Measurements from ENCODE around the gene AP2A1.
A peak's percentile ranks its signal among the peaks of the same experiment; 100 is the strongest.
"Not testable (repeated sequence)": the region's sequence is repeated elsewhere in the genome, so short reads cannot be mapped to it uniquely, and the experiment has no call there.

Gene AP2A1
- 57.9 to 125 (median 84.7) reads per million in 17 experiments for total RNA-seq

DNA sequence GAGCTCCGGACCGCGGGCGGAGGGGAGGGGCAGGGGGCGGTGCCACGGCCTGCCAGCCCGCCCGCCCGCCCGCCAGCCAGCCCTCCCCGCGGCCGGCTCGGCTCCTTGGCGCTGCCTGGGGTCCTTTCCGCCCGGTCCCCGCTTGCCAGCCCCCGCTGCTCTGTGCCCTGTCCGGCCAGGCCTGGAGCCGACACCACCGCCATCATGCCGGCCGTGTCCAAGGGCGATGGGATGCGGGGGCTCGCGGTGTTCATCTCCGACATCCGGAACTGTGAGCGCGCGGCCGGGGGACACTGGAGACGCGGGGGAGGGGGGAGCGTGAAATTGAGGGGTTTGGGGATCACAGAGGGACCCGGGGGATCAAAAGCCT lies at the start of gene AP2A1:
Gene AP2A1 (plus strand): TSS at position 72 of the 370 bp plus-strand sequence. CDS start 133 bp downstream, at position 205.
- no peak for DNase-seq

DNA sequence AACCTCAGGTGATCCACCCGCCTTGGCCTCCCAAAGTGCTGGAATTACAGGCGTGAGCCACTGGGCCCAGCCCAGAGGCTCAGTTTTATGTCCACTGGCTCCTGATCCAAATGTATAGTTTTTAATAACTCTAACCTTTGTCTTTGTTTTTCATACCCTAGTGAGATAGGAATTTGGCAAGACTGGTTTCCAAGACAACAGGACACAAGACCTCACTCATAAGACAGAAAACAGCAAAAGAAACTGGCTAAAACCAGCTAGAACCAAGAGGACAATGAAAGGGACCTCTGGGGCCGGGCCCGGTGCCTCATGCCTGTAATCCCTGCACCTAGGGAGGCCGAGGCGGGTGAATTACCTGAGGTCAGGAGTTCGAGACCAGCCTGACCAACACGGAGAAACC lies 48.3 kb upstream of the AP2A1 start:
- peak in 2 of 4 experiments; percentile 7 to 16 for DNase-seq

DNA sequence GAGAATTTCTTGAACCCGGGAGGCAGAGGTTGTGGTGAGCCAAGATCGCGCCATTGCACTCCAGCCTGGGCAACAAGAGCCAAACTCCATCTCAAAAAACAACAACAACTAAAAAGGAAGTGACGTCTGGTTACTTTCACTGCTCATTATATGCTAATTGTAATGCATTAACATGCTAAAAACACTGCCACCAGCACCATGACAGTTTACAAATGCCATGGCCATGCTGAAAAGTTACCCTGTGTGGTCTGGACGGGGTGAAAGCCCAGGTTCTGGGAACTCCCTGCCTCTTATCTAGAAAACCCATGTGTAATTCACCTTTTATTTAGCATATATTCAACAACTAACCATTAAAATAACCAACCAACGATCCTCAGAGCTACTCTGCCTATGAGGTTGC lies 47.8 kb upstream of the AP2A1 start:
- DNase-seq: no peak

DNA sequence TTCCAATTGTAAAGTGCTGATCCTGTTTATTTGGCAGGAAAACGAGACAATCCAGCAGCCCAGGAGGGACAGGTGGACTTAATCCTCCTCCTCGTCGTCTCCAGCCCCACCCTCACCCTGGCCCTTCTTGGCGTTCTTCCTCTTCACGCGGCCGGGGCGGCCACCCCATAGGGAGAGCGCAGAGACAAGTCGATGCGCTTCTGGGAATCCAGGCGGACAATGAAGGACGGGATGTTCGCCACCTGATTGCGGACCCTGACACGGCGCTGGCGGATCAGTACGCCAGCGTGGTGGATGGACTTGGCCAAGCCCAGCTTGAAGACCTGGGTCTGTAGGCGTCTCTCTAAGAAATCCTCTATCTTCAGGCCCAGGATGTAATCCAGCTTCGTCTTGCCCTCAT lies 47.4 kb upstream of the AP2A1 start:
- not testable (repeated sequence) for DNase-seq

DNA sequence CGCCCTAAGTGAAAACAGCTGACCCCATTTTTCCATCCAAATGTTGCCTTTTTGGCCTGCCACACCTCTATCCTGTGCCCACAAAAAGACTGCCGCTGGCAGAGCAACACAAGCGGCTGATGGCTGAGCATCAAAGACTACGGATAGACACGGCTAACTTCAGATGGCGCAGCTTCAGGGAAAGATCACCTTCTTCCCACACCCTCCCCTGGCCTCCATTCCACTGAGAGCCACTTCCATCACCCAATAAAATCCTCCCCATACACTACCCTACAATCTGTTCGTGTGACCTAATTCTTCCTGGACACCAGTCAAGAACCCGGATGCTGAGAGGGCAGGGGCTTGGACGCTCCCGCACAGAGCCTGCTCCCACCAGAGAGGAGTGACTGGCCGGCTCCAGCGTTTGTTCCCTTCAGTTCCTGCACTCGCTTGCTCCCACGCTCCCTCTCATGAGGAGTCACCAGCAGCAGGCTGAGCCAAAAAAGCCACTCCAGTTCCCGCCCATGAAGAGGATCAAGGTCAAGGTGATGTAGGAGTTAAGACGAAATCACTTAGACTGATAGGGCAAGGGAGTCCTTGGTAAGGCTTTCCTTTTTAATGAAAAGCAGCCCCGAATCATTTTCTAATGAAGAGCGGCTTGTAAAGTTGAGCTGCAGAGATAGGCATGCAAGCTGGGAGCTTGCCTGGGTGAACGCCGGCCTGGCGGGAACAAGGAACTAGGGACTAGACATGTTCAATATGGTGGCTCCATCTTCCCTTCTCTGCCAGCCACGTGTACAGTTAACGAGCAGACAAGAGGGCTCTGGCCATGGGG lies 39.4 kb upstream of the AP2A1 start:
- DNase-seq: no peak

DNA sequence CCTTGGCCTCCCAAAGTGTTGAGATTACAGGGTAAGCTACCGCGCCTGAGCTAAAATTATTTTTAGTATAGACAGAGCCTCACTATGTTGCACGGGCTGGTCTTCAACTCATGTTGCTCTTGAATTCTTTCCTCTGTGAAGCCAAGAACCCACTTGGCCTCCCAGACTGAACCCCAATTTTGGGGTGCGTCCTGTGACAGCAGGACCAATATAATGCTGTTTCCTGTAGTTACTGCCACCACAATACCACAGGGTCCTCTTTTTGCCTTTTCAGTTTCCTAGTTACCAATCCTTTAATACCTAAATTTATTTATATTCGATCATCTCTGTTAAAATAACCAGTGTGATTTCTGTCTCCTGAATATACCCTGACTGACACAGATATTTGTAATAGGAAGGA lies 36.6 kb upstream of the AP2A1 start:
- DNase-seq: no peak

DNA sequence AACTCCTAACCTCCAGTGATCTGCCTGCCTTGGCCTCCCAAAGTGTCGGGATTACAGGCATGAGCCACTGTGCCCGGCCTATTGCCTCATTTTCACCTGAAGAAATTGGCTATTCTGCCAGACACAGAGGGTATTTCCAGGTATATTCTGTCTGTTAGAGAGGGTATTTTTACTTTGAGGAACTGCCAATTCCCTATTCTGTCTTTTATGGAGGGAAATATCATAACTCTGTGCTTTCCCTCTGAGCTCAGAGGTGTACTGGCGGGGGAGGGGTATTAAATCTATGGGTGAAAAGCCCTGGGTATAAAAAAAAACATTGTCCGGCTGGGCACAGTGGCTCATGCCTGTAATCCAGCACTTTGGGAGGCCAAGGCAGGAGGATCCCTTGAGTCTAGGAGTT lies 28.5 kb upstream of the AP2A1 start:
- DNase-seq: peak in 2 of 4 experiments; percentile 19 to 23

DNA sequence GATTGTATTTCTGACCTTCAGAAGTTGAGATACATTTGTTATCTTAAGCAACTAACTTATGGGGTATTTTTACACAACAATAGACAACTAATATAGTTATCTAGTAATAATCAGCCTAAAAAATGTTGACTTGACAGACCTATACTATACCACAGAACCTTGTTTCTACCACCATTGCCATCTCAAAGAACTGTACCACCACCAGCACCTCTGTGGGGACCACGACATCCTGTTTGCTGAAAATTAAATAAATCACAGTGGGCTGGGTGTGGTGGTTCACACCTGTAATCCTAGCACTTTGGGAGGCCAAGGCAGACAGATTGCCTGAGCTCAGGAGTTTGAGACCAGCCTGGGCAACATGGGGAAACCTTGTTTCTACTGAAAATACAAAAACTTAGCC lies 27.7 kb upstream of the AP2A1 start:
- no peak for DNase-seq

DNA sequence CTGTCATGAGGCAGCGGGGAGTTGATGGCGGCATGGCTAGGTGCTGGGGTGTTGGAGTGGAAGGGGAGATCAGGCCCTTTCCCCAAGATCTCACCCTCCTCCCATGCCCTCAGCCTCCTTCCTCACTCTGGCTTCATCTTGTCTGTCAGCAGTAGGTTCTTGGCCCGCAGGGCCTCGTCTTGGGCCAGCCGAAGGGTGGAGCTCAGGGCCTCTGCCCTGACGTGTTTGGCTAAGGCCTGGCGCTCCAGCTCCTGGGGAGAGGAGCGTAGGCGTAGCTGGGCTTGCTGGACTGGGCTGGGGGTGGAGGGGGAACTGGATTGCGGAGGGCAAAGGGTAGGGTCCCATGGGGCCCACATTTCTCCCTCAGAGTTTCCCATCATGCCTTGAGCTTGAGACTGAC lies 26.9 kb upstream of the AP2A1 start:
- no peak for DNase-seq

DNA sequence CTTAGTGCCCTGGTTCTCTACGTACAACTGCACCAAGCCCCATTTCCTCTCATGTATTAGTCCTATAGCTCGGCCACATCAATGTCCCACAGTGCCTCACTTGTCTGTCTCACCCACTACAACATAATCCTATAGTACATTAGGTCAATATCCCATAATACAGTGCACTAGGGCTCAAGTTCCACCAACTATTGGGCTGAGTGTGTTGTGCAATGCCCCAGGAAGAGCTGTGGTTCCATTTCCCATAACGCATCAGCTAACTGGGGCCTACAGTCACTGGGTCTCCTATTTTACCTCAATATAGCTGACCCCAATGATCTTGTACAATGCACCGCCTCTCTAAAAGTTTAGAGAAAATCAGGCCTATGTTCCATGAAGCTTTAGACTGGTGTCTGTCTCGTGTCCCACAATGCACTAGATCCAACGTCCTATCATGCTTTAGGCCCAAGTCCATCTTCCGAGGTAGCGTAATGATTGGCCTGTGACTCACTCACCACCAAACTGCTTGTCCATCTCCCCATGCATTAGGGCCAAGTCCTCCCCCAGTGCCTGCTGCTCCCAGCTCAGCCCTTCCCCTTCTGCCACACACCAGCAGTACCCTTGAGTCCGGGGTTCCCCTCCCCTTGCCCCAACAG lies 25.5 kb upstream of the AP2A1 start:
- peak in 3 of 4 experiments; percentile 11 to 43 (median 23) for DNase-seq

DNA sequence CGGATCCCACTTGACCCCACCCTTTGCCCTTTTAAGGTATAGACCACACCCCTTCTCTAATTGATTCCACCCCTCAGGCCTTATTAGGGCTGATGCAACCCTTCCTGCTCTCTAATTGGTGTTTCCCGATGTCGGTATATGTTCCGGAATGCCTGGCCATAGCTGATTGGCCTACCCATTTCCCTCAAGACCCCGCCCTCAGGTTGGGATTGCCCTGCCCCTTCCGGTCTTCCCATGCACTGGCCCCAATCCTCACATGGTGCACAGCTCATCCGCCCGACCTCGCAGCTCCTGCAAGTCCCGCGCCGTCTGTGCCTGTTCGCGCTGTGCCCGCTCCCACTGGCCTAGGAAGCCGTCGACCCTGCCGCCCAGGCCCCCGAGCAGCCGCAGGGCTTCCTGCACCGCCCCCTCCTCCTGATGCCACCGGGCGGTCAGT lies 21.8 kb upstream of the AP2A1 start:
- DNase-seq: no peak

DNA sequence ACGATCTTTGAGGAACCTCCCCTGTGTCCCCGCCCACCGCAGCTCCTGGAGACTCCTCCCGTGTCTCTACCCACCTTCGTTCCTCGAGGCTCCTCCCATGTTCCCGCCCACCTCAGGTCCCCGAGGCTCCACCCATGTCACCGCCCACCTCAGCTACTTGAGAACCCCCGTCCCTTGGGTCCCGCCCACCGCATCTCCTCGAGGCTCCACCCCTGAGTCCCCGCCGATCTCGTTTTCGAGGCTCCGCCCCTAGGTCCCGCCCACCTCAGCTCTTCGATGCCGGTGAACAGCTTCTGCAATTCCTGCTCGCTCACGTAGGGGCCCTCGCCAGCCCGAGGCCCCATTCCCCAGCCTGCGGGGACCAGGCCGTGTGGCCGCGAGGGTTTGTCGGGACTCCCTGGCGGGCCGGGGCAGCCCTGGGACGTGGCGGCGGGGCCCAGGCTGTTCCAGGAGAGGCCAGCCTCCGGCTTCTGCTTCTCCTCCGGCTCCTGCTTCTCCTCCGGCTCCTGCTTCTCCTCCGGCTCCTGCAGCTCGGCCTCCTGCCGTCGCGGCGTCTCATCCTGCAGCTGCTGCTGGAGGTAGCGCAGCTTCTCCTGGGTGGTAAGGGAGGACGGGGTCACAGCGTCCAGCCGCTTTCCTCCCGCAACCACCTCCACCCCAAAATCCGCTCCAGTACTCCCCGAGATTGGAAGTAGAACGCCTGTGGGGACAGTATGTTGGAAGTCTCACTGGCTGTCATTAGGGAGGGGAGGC lies 20.4 kb upstream of the AP2A1 start:
- peak; percentile 33 to 62 (median 52) for DNase-seq

DNA sequence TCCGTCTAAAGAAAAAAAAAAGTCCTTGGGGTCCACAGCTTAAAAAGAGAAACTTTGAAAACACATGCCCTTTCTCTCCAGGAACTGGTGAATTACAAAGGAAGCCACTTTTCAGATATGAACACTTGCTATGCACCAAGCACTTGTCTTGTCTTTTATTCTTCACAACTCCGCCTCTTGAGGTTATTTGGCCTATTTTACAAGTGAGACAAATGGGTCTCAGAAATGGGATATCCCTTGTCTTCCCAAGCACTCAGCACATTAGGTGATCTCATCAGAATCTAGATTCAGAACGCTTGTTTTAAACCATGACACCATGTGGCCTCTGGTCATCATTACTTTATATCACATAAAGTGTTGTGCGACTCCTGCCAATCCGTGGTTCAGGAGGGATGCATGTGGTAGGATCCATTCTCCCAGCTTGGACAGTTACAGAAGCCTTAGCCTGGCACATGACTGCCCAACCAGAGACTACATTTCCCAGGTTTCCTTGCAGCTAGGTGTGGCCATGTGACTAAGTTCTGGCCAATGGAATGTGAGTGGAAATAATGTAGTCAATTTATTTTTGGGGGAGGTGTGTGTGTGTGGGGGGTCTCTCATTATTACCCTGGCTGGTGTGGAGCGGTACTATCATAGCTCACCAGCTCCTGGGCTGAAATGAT lies 17.6 kb upstream of the AP2A1 start:
- DNase-seq: peak in 3 of 4 experiments; percentile 14 to 20 (median 17)

DNA sequence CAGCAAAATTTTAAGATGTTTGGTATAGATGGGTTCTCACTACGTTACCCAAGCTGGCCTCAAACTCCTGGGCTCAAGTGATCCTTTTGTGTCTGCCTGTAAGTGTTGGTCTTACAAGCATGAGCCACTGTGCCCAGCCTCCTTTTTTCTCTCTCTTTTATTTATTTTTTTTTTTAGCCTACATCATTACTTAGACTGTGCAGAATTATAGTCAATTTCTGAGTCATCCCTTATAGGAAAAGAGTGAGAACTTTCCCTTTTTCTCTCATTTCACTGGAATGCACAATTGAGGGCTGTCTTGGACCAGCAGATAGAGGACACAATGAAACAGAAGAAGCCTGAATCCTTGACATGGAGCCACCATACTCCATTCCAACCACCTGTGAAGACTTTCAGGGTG lies 17.0 kb upstream of the AP2A1 start:
- no peak for DNase-seq

DNA sequence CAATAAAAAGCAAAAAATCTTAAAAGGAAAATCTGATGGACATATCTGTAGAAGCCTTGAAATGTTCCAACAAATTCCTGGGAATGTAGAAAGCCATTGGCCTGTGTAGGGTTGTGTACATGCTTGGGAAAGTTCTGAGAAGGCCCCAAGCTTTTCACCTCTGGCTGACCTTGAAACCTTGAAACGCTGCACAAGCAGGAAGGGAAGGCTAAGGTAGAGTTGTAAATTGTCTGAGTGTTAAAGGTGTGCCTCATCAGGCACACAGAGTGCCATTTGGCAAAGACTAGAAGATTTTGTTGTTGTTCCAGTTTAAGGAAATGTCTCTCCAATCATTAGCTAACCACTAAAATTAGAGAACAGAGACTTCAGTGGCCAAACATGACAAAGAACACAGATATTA lies 14.1 kb upstream of the AP2A1 start:
- no peak for DNase-seq

DNA sequence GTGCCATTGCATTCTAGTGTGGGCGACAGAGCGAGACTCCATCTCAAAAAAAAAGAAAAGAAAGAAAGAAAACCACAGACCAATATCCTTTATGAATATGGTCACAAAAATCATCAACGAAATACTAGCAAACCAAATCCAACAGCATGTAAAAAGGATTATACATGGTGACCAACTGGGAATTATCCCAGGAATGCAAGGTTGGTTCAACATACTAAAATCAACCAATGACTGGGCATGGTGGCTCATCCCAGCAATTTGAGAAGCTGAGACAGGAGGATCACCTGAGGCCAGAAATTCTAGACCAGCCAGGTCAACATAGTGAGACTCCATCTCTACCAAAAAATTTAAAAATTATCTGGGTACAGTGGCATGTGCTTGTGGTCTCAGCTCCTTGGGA lies 10.8 kb upstream of the AP2A1 start:
- no peak for DNase-seq

DNA sequence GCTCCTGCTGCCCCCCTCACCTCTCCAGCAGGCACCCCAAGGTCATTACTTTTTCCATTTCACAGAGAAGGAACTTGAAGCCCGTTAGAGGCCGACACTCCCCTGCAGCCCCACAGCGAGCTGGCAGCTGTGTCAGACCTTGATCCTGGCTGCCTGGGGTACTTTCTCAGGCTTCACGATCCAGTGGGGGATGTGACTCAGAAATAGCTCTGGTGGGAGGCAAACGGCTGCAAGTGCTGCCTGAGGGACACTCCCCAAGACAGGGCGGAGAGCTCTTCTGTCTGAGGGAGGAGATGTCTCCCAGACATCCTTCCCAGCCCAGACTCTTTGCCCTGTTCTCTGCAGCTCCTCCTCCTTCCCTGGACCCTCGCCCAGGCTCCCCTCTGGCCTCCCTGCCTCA lies 8.5 kb upstream of the AP2A1 start:
- no peak for DNase-seq

DNA sequence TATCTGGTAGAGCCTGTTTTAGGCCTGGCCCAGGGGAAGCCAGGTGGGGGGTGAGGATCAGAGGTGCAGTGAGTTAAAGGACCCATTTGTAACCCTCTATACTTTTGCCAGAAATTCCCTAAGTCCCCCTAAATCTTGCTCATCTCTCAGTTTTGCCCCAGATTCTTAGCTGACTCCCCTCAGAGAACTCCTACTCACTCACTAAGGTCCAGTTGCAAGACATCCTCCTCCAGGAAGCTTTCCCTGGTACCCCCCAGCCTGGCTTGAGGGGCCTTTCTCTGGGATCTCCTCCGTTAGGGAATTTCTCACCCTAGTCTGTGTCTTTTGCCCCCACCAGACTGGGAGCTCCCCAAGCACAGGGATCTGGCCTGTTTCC lies 5.6 kb upstream of the AP2A1 start:
- DNase-seq: no peak

DNA sequence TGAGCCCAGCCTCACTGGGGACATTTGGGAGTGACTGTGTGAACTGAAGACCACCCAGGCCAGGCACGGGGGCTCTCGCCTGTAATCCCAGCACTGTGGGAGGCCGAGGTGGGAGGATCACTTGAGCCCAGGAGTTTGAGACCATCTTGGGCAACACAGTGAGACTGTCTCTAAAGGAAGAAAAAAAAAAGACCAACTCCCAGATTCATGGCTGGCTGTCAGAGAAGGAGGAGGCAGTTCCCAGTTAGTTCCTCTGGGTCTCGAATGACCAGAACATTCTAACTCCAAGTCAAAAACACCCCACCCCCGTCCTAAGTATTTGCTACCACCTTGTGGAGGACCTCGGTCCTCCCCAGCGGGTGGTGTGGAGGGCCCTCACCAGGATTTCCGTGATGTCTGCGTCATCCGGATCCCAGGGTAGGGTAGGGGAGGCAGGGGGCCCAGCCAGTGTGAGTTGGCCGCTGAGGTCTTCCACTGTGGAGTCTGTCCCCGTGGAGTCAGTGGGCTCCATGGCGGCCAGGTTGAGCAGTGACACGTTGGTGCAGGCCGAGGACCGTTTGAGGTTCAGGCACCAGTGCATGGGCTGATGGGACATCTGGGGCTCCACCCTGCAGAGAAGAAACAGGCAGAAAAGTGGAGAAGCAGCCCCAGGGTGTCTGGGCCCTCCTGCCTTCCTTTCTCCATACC lies 5.0 kb upstream of the AP2A1 start:
- peak in 3 of 4 experiments; percentile 11 to 49 (median 24) for DNase-seq

DNA sequence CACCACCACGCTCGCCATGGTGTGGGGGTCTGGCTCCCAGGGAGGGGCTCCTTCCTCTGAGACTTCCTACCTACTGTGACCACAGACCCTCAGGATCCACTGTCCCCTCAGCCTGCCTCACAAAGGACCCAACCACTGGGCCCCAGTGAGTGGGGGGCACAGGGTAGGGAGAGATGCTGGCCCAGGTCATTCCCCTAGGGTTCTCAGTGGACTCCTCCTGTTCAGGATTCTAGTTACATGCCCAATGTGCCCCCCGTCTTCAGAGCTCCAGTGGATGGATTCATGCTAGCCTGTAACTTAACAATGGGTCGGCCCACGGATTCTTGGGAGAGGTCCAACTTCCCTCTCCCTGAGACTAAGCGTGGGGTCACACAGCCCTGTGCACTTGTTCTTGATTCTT lies 3.6 kb upstream of the AP2A1 start, which contains the start of gene TSKS:
Gene TSKS (minus strand): TSS at position 77 of the 400 bp plus-strand sequence. CDS start 59 bp downstream, at position 18.
- DNase-seq: peak in 3 of 4 experiments; percentile 22 to 32 (median 28)

DNA sequence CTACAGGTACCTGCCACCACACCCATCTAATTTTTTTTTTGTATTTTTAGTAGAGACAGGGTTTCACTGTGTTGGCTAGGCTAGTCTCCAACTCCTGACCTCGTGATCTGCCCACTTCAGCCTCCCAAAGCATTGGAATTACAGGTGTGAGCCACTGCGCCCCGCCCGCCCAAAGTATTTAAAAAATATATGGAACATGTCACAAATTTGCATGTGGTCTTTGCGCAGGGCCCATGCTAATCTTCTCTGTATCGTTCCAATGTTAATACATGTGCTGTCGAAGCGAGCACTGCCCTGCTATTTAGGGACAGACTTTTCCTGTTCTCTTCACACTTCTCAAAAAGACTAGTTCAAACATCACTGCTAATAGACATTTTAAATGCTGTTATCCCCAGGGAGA lies 2.5 kb upstream of the AP2A1 start:
- no peak for DNase-seq
